NCI-H2196 (cell line): ENCODE results near the gene GRIA4.
"Not testable (repeated sequence)": the region's sequence is repeated elsewhere in the genome, so short reads cannot be mapped to it uniquely, and the experiment has no call there.

Source experiments
- DNase-seq: peaks from one replicate; lab custom pipeline; 2025; ENCODE audit not compliant: unreplicated experiment; lab: John Stamatoyannopoulos, UW

Gene GRIA4

DNA sequence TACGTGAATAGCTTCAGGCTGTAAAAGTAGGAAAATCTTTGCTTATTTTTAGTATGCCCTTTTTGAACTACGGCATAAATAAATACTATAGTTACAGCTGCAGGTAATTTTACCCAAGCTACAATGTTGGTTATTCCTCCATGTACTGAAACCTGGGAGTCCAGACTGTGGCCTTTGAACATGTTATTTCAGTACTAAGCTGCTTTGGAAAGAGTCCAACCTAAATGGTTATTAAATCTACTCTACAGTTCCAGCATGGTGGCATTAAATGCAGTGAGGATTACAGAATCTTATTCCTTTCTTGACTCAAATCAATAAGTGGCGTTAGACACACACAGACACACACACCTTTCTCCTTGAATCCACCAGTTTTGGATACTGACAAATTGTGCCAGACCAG, 247.1 kb downstream of the GRIA4 start:
- no peak for DNase-seq

- no peak for DNase-seq
Measured at GRCh38 chr11:105857728-105858127, 247.9 kb downstream of the GRIA4 start.

- DNase-seq, result no peak
Measured at GRCh38 chr11:105858841-105859240, 249.0 kb downstream of the GRIA4 start.

- DNase-seq, result no peak
Measured at GRCh38 chr11:105860105-105860504, 250.2 kb downstream of the GRIA4 start.

GRCh38 chr11:105861225-105861624, 251.4 kb downstream of the GRIA4 start:
- no peak for DNase-seq

DNA sequence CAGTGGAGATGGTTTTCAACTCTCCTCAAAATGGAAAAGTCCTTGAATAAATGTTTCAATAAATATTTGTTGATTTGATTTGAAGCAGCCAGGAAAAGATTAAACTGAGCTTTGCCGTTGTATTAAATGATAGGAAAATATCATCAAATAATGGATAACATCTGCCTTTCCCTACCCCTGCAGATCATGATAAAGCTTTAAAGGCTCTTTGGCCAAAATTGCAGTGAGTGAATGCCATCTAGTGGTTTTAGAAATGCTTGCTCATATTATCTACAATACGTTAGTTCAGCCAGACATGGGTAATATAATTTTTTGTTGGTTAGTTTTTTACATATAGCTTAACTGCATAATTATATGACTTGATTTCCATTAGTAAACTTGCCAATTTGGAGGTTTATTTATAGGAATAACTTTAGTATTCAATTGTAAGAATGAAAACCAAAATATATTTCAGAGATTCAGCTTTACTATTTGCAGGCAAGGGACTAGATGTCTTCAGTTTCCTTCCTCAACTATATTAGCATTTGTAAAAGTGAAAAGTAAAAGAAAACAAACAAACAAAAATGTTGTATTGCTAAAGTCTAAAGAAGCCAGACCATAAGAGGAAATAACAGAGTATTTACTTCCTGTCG, 253.0 kb downstream of the GRIA4 start:
- peak; percentile 49 for DNase-seq

- no peak for DNase-seq
Measured at GRCh38 chr11:105863523-105863922, 253.7 kb downstream of the GRIA4 start.

DNA sequence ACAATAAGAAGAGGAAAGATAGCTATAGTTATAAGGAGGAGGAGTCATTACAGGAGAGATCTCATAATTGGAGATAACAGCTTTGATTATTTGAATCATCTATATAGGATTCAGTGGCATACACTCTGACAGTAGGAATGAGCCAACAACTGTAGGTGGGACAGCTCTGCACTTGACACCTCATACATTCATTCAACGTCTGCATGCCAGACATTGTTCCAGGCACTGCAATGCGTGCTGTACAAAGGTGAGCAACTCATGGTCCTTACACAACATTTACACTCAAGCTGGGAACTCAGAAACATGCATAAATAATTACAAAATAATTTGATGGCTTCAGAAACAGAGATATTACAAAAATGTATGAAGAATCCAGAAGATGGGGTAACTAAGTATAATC, 257.9 kb downstream of the GRIA4 start:
- no peak for DNase-seq

GRCh38 chr11:105868762-105869285, 259.0 kb downstream of the GRIA4 start:
- DNase-seq, result no peak

GRCh38 chr11:105870516-105871113, 260.7 kb downstream of the GRIA4 start:
- no peak for DNase-seq

DNA sequence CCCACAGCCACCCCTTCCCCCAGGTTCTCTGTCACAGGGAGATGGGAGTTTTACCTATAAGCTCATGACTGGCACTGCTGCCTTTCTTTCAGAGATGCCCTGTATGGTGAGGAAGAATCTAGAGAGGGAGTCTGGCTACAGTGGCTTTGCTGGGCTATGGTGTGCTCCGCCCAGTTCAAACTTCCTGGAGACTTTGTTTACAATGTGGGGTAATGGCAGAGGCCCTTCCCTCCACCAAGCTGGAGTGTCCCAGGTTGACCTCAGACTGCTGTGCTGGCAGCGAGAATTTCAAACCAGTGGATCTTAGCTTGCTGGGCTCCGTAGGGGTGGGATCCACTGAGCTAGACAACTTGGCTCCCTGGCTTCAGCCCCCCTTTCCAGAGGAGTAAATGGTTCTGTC, 268.6 kb downstream of the GRIA4 start:
- DNase-seq, result no peak

DNA sequence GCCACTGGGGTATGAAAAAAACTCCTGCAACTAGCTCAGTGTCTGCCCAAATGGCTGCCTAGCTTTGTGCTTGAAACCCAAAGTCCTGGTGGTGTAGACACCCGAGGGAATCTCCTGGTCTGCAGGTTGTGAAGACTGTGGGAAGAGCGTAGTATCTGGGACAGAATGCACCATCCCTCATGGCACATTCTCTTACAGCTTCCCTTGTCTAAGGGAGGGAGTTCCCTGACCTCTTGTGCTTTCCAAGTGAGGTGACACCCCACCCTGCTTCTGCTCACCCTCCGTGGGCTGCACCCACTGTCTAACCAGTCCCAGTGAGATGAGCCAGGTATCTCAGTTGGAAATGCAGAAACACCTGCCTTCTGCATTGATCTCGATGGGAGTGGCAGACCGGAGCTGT, 269.1 kb downstream of the GRIA4 start:
- DNase-seq, result not testable (repeated sequence)

- no peak for DNase-seq
Measured at GRCh38 chr11:105881027-105881426, 271.2 kb downstream of the GRIA4 start.

DNA sequence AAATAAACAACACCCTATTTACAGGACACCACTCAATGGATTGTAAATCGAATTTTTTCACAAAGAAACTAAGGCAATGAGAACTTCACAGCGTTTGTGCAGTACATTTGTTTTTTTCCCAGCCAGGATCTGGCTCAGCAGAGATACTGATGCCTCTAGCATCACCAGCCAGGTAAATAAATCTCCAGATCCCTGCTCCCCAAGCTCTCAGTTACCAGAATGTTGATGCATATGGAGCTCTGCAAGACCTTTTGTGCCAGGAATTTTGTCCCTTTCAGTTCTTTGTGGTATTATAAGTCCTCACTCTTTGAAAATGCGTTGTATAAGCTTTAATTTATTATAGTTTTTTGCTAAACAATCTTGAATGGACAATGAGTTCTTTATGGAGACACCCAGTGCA, 274.6 kb downstream of the GRIA4 start:
- no peak for DNase-seq

DNA sequence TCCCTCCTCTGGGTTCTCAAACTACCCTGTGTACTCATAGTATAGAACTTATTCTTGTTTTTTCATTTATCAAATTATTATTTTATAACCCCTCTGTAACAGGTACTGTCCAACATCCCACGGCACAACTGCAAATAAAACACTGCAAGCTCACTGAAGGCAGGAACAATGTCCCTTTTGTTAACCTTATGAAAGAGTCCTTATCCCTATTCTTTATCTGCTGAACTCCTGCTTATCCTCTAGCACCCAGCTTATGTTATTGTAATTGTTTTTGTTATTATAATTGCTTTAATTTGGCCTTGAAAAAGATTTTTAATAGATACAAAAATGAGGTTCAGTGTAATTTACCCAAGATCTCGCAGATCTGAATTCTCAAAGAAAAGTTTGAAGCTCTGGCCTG, 281.8 kb downstream of the GRIA4 start:
- DNase-seq, result no peak

DNA sequence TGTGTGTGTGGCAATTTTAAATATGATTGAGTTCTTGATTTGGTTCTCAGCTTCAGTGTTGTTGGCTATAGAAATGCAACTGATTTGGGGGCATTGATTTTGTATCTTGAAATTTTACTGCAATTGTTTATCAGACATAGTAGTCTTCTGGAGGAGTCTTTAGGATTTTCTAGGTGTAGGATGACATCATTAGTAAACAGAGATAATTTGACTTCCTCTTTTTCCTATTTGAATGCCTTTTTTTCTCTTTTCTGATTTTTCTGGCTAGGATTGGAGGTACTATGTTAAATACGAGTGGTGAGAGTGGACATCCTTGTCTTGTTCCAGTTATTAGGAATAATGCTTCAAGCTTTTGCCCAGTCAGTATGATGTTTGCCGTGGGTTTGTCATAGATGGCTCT, 287.3 kb downstream of the GRIA4 start:
- DNase-seq, result no peak

DNA sequence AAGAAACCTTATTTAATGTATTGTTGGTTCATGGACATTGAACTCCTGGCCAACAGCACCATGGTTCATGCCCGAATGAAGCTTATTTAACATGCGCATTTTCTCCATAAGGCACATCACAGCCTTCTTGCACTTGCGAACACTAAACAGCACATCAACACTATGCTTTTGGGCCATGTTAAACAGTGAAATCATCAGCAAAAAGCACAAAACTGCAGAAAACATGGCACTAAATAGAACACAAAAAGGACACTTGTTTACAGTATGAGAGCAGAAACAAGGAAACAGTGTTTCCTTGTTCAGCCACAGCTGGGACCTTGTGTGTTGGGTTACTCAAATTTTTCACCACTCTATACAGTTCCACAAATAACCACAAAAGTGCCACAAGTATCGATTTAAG, 289.9 kb downstream of the GRIA4 start:
- DNase-seq, result no peak

GRCh38 chr11:105900515-105901035, 290.7 kb downstream of the GRIA4 start:
- DNase-seq, result no peak

GRCh38 chr11:105903113-105903512, 293.2 kb downstream of the GRIA4 start:
- no peak for DNase-seq

- no peak for DNase-seq
Measured at GRCh38 chr11:105906517-105906916, 296.6 kb downstream of the GRIA4 start.

- DNase-seq, result no peak
Measured at GRCh38 chr11:105907319-105907718, 297.4 kb downstream of the GRIA4 start.

- DNase-seq, result peak; percentile 32
Measured at GRCh38 chr11:105910095-105910715, 300.3 kb downstream of the GRIA4 start.
